RPMI8226 (cell line): ENCODE data around the gene SSTR3.

Experiments used
- DNase-seq: peaks from one replicate; pipeline ENCODE4 v3.0.0-alpha.2; 2015

SSTR3 gene

DNA sequence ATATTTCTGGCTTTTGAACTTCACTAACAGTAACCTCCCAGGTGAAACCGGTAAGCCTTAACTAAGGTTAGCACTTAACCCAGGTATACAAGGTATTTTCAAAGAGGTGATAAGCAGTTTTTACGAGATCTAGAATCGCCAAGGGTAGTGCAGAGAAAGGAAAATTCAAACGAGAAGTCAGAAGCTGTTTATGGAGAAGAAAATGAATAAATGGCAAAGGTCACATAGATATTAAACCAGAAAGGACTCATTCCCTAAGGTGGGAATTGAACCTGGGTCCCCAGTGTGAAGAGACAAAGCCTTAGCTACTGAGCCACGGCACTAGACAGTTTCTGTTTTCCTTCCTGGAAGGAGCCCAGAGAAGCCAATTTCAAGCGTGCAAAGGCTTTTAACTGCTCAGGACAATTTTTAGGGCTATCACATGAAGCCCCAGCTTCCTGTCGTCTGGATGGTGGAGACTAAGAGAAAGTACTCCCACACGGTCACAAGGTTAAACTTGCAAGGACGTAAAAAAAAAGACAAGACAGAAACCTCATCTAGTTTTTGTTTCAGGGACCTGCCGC, 18.6 kb downstream of the SSTR3 start:
- peak; percentile 84 for DNase-seq

DNA sequence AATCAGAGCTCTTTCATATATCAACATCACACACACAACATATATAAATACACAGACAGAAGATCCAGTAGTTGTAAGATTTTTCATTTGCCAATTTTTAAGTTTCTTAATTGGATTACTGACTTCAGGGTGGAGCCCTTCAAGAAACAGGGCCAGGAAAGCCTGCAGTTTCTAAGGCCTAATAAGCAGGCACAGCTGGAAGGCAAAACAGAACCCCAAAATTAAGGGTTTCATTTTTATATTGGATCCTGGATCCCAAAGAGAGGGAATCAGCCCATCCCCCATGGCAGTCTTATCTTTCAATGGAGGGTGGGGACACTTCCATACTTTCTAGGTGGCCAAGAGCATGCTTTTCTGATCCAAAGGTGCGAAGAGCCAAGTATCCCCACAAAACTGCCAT, 19.5 kb downstream of the SSTR3 start:
- no peak for DNase-seq

DNA sequence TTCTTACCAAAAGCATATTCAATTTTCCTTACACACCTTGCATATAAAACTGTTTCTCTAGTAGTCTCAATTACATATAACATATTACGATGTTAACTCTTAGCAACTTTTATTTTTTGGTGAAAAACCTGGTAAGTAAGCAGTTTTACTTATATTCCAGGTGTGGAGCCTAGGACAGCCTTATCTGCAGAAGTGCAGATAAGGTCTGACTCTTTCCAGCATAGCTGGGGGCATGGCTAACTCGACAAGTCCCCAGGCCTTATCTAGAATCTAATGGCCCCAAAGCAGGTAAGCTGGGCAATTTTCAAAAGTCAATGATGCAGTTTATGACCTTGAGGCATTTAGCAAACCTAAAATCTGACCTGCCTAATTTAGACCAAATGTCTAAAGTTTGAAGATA, 20.1 kb downstream of the SSTR3 start:
- DNase-seq, result no peak

DNA sequence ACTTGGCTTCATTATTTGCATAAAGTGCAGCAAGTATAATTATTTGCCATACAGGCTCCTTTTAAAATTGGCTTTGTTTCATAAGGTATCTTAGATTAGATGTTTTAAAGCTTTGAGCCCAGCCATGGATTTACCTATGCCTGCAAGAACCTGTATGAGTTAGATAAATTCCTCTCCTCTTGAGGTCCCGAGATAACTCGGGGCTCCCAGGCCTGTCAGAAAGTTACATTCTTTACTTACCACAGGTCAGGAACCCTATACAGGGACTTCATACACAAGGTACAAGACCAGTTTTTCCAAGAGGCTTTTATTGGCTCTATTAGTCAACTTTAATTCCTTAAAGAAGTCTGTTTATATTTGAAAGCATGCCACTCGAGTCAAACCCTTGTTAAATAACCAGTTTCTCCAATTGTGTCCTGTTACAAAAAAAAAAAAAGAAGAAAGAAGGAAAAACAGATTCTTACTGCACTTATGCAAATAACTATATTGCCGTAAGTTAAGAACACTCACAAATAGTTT, 22.0 kb downstream of the SSTR3 start:
- no peak for DNase-seq

DNA sequence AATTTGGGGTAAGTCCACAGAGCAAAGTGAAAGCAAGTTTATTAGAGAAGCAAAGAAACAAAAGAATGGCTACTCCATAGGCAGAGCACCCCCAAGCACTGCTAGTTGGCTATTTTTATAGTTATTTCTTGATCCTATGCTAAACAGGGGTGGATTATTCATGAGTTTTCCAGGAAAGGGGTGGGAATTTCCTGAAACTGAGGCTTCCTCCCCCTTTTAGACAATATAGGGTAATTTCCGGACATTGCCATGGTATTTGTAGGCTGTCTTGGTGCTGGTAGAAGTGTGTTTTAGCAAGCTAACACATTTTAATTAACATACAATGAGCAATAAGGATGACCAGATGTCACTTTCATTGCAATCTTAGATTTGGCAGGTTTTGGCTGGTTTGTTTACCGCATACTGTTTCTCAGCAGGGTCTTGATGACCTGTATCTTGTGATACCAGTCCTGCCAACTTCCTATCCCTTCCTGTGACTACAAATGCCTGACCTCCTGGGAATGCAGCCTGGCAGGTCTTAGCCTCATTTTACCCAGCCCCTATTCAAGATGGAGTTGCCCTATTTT, 23.3 kb downstream of the SSTR3 start:
- DNase-seq, result no peak

DNA sequence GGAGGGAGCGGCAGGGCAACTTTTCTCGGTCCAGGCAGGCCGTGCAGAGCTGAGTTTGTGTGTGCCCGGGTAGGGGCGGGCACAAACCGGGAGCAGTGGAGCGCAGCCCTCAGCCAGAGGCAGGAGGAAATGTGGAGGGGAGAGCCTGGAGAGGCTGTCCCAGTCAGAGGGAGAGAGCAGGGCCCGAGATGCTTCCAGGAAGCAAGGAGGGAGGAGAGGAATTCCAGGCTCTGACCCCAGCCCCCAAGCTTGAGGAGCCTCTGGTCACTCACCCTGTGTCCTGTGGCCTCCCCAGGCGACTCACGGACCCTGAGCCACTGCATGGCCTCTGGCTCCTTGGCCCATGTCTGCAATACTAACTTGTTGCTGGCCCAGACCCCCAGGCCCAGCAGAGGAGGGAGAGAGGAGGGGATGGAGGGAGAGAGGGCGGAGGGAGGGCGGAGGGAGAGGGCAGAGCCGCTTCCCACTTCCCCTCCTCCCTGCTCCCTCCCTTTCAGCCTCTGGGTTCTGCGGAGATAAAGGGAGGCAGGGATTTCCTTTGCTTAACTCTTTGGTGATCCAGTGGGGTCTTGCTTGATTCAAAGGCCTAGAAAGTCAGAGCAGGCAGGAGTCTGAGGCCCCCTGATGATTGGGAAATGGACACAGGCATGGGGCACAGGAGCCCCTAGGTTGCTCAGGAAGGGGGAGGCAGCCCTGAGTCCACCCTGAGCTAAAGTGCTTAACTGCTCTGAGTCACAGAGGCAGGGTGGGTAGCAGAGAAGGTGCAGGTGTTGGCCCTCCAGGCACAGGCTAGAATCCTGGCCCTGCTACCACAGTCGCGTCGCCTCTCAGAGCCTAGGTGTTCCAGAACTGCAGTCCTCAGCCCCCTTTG, 24.2 kb downstream of the SSTR3 start, which contains the start of gene C1QTNF6:
Gene C1QTNF6 (minus strand): TSS at position 357 of the 871 bp plus-strand sequence. CDS start 34 bp downstream, at position 323.
- no peak for DNase-seq

DNA sequence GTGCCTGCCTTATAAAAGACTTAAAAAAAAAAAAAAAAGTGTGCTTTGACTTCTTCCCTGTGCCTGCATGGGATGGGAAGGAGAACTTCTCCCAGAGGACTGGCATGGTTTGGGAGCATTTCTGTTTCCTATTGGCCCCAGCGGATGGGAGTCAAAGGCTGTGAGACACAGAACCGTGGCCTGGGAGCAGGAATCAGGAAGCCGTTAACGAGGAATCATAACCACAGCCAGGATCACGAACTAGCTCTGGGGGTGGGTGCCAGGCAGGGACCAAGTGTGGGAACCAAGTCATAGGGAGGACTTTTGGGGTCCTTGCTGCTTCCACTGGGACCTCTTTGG, 24.8 kb downstream of the SSTR3 start:
- DNase-seq, result no peak

DNA sequence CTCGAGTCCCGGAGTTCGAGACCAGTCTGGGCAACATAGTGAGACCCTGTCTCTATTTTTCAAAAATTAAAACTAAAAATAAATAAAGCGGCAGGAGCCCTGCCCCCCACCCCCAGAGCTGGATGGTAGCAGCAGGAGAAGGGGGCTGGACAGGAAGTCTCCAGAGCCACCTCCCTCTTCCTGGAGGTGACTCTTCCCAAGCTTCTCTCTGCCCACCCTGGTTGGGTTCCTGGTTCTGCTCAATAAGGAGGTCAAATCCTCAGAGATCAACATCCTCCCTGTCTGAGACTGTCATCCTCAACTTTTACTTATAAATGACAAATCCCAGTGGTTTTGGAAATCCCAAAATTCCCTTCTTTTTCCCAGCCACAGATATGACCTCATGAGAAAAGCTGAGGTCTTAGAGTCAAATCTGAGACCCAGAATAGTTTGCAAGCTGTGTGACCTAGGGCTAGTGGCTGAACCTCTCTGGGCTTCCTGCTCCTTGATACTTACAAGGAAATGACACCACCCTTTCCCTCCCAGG, 25.2 kb downstream of the SSTR3 start:
- no peak for DNase-seq

DNA sequence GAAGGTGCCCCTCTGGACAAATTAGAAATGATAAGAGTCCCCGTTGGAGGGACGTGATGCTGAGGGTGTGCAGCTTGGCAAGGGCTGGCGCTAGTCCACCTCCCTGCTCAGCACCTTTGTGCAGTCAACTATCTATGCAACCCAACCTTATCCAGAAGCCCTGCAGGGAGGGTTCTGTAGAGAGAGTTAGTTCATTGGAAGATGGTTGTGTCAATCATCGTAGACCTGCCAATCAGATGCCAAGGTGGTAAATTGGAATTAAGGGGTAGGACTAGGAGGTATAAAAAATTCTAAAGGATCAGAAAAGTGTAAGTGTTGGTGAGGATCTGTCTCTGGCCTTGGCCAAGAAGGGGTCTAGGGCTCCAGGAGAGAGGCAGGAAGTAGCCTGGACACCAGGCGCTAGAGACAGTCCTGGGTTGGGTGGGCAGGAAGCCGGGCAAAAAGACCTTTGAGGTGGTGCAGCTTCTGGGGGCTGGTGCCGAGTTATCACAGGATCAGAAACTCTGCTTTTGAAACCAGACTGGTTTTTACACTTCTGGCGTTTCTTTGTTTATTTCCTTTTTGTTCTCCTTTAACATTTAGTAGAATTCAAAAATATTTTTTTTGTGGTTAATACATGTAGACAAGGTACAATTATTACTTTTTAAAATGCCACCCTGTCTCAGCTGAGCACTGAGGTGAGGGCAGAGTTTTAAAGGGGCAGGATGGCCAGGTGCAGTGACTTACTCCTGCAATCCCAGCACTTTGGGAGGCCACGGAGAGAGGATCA, 25.9 kb downstream of the SSTR3 start:
- peak; percentile 72 for DNase-seq

DNA sequence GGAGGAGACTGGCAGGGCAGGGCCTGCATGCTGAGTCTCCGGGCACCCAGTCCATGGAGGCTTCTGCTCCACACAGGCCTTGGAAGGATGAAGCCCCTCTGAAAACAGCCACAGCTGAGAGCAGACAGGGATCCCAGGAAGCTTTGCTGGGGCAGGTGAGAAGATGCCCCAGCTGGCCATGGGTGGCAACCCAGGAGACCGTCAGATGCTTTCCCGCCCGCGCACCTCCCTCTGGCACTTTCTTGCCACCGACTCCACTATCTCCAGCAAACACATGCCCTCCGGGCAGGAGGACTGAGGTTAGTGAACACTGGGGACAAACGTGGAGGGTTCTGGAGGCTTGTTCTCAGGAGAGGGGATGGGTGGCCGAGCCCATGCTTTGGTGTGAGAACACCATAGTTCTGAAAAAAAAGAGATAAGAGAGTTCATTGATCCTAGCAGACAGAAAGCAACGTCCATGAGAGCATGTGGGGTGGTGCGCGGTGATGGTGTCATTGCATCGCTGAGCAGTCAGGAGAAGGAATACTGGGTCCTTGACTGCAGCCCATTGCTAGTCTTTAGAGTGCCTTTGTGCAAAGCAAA, 26.5 kb downstream of the SSTR3 start:
- DNase-seq, result no peak

DNA sequence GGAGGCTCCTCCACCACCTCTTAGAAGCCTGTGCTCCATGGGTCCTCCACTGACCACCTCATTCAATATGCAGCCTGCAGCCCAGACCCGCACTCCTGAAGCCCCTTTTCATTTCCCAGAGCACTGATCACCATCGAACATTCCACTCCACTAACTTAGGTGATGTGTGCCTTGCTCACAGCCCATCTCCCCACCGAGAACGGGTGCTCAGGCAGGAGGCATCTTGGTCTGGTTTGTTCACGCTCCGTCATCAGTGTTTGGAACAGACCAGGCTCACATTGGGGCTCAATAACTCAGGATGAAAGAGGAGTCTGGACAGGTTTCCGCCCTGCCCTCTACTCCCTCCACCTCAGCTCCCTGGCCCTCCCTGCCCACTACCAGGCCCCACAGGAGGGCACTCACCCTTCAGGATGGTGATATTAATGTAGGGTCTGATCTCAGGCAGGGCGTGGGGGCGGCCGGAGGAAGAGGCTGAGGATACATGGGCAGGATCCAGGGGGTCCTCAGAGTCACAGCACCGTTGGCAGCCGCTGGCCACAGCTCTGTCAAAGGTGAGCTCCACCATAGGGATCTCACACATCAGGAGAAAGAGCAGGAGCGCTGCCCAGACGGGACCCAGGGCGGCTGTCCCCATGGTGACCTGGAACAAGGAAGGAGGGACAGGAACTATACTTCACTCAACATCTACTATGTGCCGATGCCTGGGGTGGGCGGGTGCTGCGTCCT, 27.3 kb downstream of the SSTR3 start:
- DNase-seq, result no peak

DNA sequence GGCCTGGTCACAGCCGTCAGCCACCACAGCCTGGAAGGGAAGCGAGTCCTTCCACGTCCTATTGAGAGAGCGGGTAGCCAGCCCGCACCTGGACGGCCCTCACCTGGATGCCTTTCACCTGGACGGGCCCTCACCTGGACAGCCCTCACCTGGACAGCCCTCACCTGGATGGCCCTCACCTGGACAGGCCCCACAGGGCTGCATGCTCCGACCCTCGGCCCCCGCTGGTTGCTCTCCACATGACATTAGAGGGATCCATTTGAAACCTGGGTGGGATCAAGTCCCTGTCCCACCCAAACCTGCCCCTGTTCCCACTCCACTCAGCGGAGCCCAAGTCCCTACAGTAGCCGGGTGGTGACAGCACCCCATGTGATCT, 27.9 kb downstream of the SSTR3 start:
- DNase-seq, result no peak

DNA sequence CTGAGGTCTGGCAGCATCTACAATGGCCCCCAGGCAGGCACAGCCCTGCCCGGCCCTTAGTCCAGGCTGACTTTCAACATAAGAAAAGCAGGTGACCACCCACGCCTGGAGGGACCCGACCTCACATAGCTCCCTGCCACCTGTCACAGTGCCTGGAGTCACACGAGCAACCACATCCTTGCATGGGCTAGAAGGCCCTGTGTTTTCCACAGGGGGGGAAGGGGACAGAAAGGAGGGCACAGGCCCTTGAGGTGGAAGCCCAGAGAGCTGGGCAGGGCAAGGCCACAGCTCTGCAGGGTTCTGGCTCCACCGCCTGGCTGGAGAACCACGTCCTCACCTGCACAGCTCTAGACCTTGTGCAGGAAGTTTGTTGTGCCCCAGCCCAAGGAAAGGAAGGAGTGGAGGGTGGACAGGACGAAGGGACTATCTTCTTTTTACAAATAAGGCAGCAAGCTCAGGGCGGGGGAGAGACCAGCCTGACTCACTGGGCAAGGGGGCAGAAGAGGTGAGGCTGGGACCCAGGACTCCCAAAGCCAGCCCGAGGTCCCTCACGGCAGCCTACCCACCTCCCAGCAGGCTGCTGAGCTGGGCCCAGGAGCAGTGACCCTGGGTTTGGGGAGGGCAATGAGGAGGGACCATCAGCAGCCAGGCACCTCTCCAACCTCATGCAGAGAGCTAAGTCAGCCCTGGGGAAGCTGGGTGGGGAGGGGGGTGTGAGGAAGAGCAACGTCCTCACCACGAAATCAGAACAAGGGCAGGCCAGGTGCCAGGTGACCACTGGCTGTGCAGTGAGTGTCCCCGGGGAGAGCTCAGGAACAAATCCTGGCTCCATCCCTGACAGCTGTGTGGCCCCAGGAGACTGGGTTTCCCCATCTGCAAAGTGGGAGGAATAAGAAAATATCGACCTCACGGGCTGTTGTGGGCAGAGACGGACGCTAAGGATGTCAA, 28.6 kb downstream of the SSTR3 start:
- DNase-seq, result no peak

DNA sequence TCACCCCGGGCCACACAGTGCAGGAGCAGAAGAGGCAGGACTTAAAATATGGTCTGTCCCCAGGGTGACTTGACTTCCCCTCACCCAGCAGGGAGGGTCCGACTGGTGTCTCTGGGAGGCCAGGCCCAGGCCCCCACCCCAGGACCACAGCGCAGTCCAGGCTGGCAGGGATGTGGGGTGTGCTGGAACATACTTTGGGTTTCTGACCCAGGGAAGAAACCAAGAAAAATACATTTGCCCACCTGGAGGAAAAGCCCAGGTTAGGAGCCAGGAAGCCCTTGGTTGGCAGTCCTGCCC, 29.4 kb downstream of the SSTR3 start:
- DNase-seq, result no peak

DNA sequence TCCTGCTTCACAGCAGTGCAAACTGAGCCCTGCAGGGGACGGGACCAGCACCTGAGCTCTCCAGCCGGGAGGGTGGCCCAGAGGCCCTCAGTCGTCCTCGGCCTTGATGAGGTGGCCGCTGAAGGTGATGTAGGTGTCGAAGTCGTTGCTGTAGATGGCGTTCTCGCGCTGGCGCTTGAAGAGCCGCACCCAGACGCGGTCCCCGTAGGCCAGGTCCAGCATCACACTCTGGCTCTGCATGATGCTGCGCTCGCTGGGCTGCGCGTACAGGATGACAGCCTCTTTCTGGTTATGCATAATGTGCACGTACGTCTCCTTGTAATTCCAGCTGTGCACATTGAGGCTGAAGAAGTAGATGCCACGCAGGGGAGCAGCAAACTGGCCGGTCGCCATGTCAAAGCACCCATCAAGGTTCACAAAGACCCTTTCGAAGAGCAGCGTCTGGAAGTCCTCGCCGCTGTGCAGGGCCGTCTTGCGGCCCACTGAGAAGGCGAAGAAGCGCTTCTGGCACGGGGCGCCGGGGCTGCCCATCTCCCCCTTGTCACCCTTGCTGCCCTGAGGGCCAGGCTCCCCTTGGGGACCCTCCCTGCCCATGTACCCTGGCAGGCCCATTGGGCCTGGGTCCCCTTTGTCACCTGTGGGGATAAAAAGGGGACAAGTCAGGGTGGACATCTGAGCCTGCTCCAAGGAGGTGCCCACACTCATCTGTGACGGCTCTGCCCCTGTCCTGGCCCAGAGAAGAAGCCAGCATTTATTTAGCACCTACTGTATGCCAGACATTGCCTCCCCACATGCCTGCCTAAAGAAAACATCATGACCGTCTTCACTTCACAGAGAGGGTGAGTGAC, 30.0 kb downstream of the SSTR3 start:
- DNase-seq, result no peak

DNA sequence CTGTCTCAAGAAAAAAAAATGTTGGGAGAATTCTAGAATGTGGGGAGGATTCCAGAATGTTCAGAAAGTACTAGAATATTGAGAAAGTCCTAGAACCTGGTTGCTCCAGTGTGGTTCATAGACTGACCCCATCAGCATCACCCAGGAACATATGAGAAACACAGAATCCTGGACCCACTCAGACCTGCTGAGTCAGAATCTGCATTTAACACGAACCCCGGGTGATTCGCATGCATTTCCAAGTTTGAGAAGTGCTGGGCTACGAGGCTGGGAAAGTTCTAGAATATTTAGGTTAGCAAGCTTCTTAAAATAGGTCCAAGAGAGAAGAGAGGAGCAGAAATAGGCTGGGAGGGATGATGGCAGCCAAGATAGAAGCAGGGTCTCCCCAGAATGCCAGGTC, 30.6 kb downstream of the SSTR3 start:
- DNase-seq, result no peak

DNA sequence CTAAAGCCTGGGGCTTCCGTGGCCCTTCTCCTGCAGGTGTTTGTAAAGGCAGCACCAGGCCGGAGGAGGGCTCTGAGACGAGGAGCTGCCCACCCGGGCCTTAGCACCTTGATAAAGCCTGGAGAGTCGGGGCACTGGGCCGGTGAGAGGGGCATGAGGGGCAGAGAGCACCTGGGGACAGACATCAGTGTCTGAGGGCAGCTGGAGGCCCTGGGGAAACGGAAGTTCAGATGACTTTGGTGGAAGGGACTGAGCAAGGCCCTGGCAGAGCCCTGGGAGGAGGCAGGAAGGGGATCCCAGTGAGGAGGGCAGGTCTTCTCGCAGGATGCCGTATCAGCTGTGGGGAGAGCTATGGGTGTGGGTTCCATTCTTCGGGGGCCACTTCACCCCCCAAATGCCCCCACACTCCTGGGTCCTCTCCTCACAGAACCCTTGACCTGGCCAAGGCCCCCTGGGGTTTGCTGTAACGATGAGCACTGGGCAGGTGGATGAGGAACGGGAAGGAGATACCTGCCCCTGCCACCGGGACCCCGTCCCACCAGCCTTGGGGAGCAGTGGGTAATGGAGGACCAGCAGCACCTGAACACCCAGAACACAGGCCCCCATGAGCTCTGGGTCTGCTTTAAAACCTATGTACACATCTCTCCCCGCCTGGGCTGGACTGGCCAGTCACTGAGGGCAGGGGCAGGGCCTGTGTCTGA, 31.6 kb downstream of the SSTR3 start:
- no peak for DNase-seq

DNA sequence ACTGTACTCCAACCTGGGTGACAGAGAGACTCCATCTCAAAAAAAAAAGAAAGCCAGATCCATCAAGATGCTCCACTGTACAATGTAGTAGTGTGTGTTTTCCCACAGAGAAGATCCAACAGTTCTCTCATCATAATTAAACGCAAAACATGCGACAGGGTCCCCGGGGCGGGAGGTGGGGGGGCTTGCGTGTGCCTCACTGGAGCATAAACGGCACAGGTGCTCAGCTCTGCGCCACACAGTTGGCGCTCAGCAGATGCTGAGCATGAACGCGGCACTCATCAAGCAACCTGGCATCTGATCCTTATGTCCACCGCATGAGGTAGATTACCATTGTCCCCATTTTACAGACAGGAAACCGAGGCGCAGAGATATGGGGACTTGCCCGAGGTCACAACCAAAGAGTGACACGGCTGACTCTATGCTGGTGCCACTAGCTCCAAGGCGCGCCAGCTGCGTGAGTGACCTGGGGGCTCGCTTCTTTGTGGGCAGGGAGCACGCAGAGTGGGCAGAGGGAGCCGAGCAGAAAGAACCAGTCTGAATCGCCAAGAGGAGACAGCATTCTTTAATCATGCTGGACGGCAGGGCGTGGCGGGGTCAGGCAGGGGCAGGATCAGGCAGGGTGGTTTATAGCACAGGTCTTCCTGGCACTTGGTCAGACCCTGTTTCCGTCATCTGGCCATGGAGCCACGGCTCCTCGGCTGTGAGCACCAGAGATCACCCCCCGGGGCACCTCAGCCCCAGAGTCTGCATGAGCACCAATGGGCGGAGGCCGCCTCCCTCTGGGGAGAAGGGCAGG, 32.5 kb downstream of the SSTR3 start:
- DNase-seq, result no peak

DNA sequence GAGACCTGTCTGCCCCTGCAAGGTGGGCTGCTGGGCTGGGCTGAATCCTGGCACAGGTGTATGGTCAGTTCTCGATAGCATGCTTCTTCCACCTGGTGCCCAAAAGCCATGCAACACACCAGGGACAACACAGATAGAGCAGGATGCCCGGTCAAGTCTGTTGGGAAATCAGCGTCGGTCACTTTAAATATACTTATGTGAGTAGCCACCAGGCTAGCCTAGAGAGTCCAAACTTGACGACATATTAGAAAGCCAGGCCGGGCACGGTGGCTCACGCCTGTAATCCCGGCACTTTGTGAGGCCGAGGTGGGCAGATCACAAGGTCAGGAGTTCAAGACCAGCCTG, 33.2 kb downstream of the SSTR3 start:
- no peak for DNase-seq
